Measurements from ENCODE around the gene RETN.
"Not testable (repeated sequence)": the region's sequence is repeated elsewhere in the genome, so short reads cannot be mapped to it uniquely, and the experiment has no call there.

Gene RETN

DNA sequence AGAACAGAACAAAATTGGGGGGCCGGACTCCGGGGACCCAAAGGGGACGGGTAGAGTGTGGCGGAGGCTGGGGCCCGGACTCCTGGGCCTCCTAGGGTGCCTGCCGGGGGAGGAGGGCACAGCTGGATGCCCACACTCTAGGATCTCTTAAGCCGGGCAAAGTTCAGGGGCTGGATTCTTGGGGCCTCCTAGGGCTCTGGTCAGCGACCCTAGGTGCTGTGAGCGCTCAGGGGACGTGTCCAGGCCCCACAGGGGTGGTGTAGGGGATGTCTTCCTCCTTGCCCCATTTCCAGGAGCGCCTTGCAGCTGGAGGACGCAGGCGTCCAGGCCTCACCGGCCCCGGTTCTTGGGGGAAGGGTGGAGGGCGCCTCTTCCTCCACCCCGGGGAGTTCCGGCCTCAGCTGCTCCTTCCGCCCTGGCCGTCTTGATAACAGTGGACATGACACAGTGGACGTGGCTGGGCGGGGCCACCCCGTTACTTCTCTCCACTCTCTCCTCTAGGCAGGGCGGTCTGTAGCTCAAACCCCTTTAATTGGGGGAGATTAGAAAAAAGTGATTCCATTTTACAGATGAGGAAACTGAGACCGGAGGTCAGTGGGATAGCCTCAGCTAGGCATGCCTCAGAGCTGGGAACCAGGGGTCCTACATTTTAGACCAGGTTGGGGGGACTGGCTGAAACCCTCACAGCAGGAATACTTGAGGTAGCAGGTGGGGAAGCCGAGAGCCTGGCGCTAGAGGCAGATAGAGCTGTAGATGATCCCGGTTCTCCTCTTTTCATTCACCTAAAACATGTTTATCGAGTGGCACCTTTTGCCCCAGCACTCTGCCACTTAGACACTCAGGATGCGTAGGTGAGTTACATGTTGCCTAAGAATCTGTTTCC lies 31.2 kb upstream of the RETN start:
- DNase-seq (ENCODE audit: low read depth) = no peak

DNA sequence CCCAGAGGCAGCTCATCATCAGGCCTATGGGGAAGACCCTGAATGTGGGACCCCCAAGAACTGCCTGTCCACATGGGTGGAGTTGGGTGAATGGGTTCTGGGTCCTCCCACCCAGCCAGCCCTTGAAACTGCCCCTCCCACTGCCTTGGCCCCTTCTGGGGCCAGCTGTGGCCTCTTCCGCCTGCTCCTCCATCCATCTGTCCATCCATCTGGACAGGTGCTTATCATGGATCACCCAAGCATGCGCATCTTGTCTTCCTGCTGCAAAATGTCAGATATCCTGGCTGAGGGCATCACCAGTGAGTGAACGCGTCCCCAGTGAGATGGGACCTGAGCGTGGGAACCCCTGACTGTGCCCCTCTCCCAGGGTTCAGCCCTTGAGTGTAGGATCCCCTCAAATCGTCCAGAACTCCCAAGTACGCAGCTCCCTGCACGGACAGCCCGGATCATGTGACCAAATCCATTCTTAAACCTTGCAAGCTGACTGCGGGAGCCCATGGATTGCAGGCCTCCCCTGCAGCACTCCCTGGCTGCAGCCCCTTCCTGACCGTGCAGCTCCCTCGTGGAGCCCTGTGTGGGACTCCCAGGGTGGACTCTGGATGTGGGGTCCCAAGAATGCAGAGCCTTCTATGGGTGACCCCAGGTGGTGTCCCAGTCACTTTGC lies 29.9 kb upstream of the RETN start:
- no peak for DNase-seq (ENCODE audit: low read depth)

DNA sequence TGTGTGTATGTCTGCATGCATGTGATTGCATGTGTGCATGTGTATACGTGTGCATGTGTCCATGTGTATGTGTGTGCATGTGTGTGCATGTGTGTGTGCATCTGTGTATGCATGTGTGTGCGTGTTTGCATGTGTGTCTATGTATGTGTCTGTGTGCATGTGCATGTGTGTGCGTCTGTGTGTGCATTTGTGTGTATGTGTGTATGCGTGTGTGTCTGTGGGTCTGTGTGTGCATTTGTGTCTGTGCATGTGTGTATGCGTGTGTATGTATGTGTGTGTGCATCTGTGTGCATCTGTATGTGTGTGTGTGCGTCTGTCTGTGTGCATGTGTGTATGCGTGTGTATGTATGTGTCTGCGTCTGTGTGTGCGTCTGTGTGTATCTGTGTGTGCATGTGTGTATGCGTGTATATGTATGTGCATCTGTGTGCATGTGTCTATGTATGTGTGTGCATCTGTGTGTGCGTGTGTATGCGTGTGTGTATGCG lies 28.9 kb upstream of the RETN start:
- DNase-seq (ENCODE audit: low read depth) = no peak

DNA sequence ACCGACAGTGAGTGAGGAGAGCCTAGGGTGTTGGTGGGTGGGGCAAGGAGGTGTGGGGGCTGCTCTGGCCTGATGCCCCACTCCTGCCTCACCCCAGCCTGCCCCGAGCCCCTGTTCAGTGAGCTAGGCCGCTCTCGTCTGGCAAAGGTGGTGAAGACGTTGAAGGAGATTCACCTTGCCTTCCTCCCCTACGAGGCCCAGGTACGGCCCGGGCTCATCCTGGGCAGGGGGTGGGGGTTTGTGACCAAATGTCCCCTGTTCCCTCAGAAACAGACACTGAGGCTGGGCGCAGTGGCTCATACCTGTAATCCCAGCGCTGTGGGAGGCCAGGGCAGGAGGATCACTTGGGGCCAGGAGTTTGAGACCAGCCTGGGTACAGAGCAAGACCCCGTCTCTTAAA lies 28.0 kb upstream of the RETN start:
- no peak for DNase-seq (ENCODE audit: low read depth)

DNA sequence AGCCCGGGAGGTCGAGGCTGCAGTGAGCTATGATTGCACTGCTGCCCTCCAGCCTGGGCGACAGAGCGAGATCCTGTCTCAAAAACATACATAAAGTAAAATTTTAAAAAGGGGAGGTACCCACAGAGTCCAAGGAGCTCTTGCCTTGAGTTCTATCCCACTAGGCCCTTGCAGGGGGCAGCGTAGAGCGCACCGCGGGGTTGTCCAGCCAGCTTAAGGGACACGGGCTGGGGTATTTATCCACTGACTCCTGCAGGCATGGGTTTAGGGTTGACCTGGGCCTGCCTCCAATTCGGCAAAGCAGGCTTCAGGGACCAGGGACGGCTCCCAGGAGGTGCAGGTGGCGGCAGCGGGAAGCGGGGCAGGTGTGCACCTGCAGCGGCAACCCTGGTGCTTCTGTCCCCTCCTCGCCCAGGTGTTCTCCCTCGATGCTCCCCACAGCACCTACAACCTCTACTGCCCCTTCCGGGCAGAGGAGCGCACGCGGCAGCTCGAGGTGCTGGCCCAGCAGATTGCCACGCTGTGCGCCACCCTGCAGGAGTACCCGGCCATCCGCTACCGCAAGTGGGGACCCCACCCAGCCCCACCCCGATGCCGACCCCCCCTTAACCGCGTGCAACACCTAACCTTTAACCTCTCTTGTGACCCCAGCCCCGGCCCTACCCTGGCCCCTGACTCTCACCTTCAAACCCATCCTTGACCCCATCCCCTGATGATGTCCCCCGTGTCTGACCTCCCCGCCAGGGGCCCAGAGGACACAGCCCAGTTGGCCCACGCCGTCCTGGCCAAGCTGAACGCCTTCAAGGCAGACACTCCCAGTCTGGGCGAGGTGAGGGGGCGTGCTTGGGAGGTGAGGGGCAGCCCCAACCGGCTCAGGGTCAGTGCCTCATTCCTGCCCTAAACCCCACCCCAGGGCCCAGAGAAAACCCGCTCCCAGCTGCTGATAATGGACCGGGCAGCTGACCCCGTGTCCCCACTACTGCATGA lies 27.3 kb upstream of the RETN start:
- DNase-seq (ENCODE audit: low read depth) = no peak

DNA sequence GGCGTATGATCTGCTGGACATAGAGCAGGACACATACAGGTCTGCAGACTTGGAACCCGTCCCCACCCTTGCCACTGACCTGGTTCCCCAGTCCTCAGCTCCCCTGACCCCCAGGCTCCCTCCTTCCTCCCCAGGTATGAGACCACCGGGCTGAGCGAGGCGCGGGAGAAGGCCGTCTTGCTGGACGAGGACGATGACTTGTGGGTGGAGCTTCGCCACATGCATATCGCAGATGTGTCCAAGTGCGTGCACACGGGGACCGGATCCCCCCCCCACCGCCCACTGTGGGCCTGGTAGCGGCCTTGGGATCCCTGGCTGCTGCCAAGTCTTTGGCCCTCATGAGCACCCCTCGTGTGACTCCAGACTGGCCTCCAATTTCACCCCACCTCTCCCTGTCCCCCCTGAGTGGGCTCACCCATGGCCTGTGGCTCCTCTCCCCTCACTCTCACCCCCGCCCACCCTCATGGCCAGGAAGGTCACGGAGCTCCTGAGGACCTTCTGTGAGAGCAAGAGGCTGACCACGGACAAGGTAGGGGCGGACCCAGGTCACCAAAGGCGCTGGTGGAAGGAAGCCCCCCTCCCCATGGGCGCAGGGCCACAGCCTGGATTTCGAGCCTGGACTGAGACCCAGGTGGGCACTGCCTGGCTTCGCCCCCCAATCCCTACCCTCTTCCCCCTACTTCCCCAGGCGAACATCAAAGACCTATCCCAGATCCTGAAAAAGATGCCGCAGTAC lies 26.4 kb upstream of the RETN start:
- DNase-seq (ENCODE audit: low read depth) = no peak

DNA sequence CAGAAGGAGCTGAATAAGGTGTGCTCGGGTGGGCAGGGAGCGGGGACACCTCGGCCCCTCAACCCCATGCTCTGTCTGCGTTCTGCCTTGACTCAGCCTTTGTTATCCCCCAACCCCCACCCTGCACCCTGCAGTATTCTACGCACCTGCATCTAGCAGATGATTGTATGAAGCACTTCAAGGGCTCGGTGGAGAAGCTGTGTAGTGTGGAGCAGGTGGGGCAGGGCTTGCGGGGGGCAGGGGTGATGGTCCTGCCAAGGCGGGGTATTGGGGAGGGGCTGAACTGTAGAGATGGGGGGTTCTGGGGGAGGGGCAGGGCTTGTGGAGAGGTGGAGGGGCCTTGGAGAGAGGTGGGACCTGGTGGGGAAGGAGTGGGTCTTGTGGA lies 25.8 kb upstream of the RETN start:
- DNase-seq (ENCODE audit: low read depth) = no peak

DNA sequence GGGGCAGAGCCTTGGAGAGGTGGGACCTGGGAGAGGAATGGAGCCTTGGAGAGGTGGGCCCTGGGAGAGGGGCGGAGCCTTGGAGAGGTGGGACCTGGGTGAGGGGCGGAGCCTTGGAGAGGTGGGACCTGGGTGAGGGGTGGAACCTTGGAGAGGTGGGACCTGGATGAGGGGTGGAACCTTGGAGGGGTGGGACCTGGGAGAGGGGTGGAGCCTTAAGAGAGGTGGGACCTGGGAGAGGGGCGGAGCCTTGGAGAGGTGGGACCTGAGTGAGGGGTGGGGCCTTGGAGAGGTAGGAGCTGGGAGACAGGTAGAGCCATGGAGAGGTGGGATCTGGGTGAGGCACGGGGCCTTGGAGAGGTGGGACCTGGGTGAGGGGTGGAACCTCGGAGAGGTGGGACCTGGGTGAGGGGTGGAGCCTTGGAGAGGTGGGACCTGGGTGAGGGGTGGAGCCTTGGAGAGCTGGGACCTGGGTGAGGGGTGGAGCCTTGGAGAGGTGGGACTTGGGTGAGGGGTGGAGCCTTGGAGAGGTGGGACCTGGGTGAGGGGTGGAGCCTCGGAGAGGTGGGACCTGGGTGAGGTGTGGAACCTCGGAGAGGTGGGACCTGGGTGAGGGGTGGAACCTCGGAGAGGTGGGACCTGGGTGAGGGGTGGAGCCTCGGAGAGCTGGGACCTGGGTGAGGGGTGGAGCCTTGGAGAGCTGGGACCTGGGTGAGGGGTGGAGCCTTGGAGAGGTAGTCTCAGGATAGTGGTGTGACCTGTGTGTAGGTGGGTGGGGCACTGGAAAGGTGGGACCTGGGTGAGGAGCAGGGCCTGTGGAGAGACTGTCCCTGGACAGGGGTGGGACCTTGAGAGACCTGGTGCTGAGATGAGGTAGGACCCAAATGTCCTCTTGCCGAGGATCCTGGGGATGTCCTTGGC lies 25.0 kb upstream of the RETN start:
- not testable (repeated sequence) for DNase-seq (ENCODE audit: low read depth)

DNA sequence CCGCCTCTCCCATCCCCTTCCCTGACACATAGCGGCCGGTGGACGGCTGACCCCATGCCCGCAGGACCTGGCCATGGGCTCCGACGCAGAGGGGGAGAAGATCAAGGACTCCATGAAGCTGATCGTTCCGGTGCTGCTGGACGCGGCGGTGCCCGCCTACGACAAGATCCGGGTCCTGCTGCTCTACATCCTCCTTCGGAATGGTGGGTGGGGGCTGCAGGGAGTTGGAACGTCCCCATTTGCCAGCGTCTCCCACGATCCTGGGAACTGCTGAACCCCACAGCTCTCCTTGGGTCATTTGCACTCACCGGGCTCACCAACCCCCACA lies 24.3 kb upstream of the RETN start:
- no peak for DNase-seq (ENCODE audit: low read depth)

DNA sequence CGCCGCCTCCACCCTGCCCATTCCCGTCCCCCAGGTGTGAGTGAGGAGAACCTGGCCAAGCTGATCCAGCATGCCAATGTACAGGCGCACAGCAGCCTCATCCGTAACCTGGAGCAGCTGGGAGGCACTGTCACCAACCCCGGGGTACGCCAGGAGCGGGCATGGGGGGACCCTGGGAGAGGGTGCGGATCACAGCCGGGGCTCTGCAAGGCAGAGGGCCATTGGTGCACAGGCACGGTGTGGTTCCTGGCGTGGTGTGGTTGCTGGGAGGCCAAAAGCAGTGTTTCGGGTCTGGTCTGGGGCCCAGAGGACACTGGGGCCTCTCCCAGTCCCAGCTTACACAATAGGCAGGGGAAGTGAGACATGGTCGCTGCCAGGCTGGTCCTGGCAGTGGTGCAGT lies 23.7 kb upstream of the RETN start:
- DNase-seq (ENCODE audit: low read depth) = no peak

DNA sequence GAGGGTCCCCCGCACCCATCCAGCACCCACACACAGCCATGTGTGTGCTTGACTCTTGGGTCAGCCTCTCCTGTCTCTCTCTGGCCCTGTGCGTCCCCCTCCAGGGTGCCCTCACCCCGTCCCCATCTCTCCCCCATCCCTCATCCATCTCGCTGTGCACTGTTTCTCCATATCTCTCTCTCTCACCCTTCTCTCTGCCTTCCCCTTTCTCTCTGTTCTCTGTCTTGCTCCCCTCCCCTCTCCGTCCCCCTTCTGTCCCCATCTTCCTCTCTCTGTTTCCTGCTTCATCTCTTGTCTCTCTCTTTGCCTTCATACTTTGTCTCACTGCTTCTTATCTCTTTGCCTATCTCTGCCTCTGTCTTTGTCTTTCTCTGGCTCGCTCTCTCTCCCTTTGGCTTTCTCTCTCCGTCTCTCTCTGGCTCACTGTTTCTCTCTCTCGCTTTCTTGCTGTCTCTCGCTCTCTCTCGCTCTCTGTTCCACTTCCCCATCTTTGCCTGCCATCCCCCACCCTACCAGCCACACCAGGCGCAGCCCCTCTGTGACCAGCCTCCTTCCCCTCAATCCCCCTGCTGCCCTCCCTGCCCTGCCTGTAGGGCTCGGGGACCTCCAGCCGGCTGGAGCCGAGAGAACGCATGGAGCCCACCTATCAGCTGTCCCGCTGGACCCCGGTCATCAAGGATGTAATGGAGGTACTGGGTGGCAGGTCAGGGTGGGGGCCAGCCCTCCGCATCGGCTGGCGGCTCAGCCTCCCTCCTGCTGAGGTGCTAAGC lies 23.0 kb upstream of the RETN start:
- no peak for DNase-seq (ENCODE audit: low read depth)

DNA sequence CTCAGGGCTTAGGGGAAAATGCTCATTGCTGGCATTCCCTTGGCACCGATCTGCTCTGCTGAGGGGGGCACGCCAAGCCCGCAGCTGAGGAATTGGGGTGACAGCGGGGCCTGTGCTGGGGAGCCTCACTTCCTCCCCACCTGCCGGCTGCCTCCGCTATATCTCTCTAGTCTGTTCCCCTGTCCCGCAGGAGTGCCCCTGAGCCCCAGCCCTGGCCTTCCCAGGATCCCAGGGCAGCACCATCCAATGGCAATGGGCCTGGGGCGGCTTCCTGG lies 22.5 kb upstream of the RETN start:
- no peak for DNase-seq (ENCODE audit: low read depth)

DNA sequence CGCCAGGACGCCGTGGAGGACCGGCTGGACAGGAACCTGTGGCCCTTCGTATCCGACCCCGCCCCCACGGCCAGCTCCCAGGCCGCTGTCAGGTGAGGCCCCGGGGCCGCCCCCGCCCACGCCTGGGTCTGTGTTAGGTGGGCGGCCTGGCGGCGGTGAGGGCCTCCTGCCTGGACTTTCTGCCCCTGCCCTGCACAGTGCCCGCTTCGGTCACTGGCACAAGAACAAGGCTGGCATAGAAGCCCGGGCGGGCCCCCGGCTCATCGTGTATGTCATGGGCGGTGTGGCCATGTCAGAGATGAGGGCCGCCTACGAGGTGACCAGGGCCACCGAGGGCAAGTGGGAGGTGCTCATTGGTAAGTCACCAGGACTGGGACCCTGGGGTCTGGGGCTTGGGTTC lies 21.7 kb upstream of the RETN start:
- DNase-seq (ENCODE audit: low read depth) = no peak

DNA sequence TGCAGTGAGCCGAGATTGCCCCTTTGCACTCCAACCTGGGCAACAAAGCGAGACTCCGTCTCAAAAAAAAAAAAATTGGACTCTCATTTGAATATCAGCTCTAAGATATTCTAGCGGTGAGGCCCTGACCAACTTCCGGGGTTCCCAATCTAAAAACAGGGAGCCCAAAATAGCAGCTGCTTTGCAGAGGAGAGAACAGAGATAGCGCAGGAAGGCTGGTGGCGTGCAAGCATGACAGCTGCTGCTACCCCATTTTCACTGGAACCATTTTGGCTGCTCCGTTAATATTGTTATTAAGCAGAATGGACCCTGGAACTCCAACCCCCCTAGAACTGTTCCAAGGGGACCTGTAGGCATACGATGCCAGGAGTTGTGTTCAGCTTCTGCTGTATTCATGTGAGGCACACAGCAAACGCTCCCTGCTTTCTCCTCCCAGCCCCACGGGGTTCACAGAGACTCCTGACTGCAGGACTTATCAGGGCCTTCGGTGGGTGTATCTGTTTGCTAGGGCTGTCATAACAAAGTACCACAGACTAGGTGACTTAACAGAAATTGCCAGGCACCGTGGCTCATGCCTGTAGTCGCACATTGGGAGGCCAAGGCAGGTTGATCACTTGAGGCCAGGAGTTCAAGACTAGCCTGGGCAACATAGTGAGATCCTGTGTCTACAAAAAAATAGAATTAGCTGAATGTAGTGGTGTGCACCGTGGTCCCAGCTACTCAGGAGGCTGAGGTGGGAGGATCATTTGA lies 20.4 kb upstream of the RETN start:
- DNase-seq (ENCODE audit: low read depth) = no peak

DNA sequence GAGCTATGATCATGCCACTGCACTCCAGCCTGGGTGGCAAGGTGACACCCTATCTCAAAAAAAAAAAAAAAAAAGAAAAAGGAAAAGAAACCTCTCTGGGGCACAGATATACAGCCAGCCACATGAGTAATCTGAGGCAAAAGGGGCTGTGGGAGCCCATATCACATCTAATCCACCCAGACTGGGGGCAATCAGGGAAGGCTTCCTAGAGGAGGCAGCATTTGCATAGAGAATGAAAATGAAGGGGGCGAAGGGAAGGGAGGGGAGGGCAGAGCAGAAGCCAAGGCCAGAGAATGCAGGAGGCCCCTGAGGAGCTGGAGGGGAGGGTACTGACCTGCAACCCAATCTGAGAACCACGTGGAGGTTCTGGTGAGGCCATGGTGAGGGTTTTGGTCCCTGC lies 18.7 kb upstream of the RETN start:
- DNase-seq (ENCODE audit: low read depth) = no peak

DNA sequence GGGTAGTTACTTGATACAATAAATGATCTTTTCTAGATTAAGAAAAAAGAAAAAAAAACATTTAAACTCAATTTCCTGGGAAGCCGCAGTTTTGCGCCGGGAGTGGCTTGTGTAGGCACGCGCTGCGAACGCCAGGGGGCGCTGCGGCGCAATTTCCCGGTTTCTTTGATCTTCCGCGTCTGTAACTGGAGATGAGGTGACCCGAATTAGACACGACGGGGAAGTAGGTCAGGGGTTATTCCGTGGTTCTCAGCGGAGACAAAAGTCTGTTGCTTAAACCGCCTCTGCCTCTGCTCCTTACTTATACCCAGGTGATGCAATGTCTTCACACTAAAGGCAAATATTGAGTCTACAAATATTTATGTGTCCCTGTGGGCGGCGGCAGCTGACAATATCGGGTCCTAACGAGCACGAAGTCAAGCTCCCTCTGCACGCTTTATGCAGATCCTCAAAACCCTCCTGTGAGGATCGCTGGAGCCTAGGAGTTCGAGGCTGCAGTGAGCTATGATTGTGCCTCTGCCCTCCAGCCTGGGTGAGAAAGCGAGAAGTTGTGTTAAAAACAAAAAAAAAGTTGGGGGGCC lies 16.7 kb upstream of the RETN start:
- DNase-seq (ENCODE audit: low read depth) = no peak

DNA sequence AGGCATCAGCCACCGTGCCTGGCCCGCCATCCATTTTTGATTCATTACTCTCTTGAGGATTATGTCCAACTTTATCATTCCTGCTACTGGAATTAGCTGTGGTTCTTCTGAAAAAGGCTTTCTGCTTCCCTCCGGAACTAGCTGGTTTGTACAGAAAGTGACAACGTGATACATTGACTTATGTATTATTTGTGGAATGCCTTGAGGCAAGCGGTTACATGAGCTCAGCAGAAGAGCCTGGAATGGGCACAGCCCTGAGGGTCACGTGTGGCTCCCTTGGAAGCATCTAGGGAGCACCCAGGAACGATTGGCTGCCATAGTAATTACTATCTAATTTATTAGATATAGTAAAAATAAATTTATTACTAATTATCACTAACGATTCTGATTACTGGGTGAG lies 14.4 kb upstream of the RETN start:
- DNase-seq (ENCODE audit: low read depth) = no peak

DNA sequence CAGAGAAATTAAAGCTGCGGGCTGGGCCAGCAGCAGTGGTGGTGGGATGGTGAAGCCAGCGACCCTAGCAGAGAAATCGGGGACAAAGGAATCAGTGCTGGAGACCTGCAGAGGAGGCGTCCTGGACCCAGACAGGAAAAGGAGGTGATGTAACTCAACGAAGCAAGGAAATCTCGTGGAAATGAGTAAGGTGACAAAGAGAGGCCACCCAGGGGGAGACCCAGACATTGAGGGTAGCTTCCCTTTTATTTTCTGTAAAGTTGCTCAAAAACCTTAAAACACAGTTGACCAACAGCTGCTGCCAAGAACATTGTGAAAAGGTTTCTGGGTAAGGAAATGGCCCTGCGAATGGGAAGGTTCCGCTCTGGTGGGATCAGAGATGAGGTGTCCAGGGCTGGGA lies 13.3 kb upstream of the RETN start:
- no peak for DNase-seq (ENCODE audit: low read depth)

DNA sequence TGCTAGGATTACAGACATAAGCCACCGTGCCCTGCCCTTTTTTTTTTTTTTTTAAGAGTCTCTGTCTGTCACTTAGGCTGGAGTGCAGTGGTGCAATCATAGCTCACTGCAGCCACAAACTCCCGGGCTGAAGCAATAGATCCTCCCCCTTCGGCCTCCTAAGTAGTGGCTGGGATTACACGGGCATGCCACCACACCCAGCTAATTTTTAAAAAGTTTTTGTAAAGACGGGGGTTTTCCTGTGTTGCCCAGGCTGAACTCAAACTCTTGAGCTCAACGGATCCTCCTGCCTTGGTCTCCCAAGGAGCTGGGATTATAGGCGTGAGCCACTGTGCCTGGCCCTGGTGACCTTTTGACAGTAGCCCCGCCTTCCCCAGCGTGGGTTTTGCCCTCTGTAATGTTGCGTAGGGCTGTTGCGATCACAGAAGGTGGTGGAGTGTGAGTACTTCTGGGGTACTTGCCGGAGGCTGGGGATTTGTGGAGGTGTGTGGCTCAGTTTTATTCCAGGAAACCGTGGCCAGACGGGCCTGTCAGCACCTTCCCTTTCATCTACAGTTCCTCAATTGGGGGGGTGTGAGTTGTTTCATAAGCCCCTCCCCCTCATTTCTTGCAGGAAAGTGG lies 11.6 kb upstream of the RETN start:
- no peak for DNase-seq (ENCODE audit: low read depth)

All from GM04503 (cell line).